GM23248 (cell line): ENCODE measurements around the gene ZC3H12D. TPM values are rescaled to one million over a fixed set of nuclear protein-coding genes. Genes with fewer than 3 reads are reported as not detected.
A peak's percentile ranks its signal among the peaks of the same experiment; 100 is the strongest.

Source experiments
- DNase-seq: peaks from one replicate; pipeline ENCODE4 v3.0.0-alpha.2; 2015
- H2AFZ ChIP-seq: fragments of 200-600 bp; sonication (generic); 2 replicates; pipeline ENCODE4 v1.6.1; 2016; ENCODE audit warnings: antibody characterized with exemption
- H3F3A ChIP-seq: fragments of 200-600 bp; sonication (generic); 2 replicates; pipeline ENCODE4 v1.6.1; 2016; ENCODE audit warnings: mild to moderate bottlenecking, antibody characterized with exemption, mixed run types; ENCODE audit not compliant: insufficient read depth
- H3K27ac ChIP-seq: fragments of 200-600 bp; sonication (generic); 2 replicates; pipeline ENCODE4 v1.5.1; 2016; ENCODE audit warnings: mild to moderate bottlenecking
- H3K27me3 ChIP-seq: fragments of 200-600 bp; sonication (generic); replicated peaks from 2 replicates; pipeline ENCODE4 v1.6.1; 2016; ENCODE audit warnings: mild to moderate bottlenecking; ENCODE audit not compliant: insufficient read depth
- H3K36me3 ChIP-seq: fragments of 200-600 bp; sonication (generic); 2 replicates; pipeline ENCODE4 v1.6.1; 2016; ENCODE audit warnings: low read depth, mild to moderate bottlenecking
- H3K4me1 ChIP-seq: fragments of 200-600 bp; sonication (generic); 2 replicates; pipeline ENCODE4 v1.6.1; 2016; ENCODE audit warnings: mild to moderate bottlenecking; ENCODE audit not compliant: insufficient read depth
- H3K4me2 ChIP-seq: fragments of 200-600 bp; sonication (generic); one replicate; pipeline ENCODE4 v1.6.1; 2016; ENCODE audit warnings: mild to moderate bottlenecking; ENCODE audit not compliant: unreplicated experiment
- H3K4me3 ChIP-seq: fragments of 200-600 bp; sonication (generic); 2 replicates; pipeline ENCODE4 v1.5.1; 2016; ENCODE audit warnings: mild to moderate bottlenecking
- H3K79me2 ChIP-seq: fragments of 200-600 bp; sonication (generic); 2 replicates; pipeline ENCODE4 v1.6.1; 2016; ENCODE audit warnings: mild to moderate bottlenecking; ENCODE audit not compliant: insufficient read depth
- H3K9ac ChIP-seq: fragments of 200-600 bp; sonication (generic); 2 replicates; pipeline ENCODE4 v1.6.1; 2016; ENCODE audit warnings: mild to moderate bottlenecking
- H3K9me2 ChIP-seq: fragments of 200-600 bp; sonication (generic); 2 replicates; pipeline ENCODE4 v1.6.1; 2016; ENCODE audit warnings: mixed run types, mild to moderate bottlenecking, moderate library complexity; ENCODE audit not compliant: insufficient read depth
- H3K9me3 ChIP-seq: fragments of 200-600 bp; sonication (generic); one replicate; pipeline ENCODE4 v1.6.1; 2017; ENCODE audit warnings: low read depth
- H4K20me1 ChIP-seq: fragments of 200-600 bp; sonication (generic); 2 replicates; pipeline ENCODE4 v1.6.0; 2016; ENCODE audit not compliant: insufficient read depth
- EZH2 ChIP-seq: fragments of 200-600 bp; sonication (generic); IDR thresholded peaks from 2 replicates; pipeline ENCODE4 v1.6.1; 2018; ENCODE audit warnings: antibody characterized with exemption, mild to moderate bottlenecking; ENCODE audit not compliant: insufficient read depth, poor library complexity, severe bottlenecking
- EZH2phosphoT487 ChIP-seq: fragments of 200-600 bp; sonication (generic); IDR thresholded peaks from 2 replicates; pipeline ENCODE4 v1.6.1; 2018; ENCODE audit warnings: antibody characterized with exemption, moderate library complexity, mild to moderate bottlenecking, low read depth; ENCODE audit not compliant: insufficient read depth
- WGBS, 2 experiments: methylation state at CpG; one replicate each; pipeline ENCODE4 v1.1.6; 2015 to 2017; ENCODE audit warnings: low lambda C conversion rate in 2 of 2, low coverage in 1 of 2; ENCODE audit errors: missing lambda C conversion rate in 2 of 2; 5-methylcytosine and 5-hydroxymethylcytosine counted together
- in situ Hi-C: fragments of 300-500 bp; cut with MboI; formaldehyde crosslinking; loops from 2 replicates; pipeline ENCODE4 v1.15.0; 2020
- polyA plus RNA-seq: library from polyadenylated mRNA; unstranded; fragments of >200 nt; fragmentation: Nextera tagmentation; extraction: Ambion mirVana; gene quantifications from 2 replicates; pipeline ENCODE4 v1.2.1, GENCODE V29; 2016
- total RNA-seq: library from RNA; depleted of rRNA; stranded (reverse); fragments of >200 nt; shearing (Covaris generic); gene quantifications from 2 replicates; pipeline ENCODE4 v1.2.3, GENCODE V29; 2014

ZC3H12D gene
- total and polyA plus RNA-seq, 2 experiments from 2014 or later = 0.54 TPM; not detected in 1

- in situ Hi-C loops = loop anchor here (25.0 kb wide), 1 partner anchor 850 kb away; no protein-coding TSS in a partner anchor
- Histone ChIP-seq H3K9me3 (no peaks in the 10 kb centered on the region), H3K4me1 (0 out of 2 replicates have a peak, but pooled peaks cover 4% of the 10 kb centered on the region), H3K36me3 (no peaks in the 10 kb centered on the region), H4K20me1 (no peaks in the 10 kb centered on the region), H3K4me2 (no peak overlapping the region), H3K9ac (no peak overlapping the region), H3K4me3 (no peak overlapping the region), H2AFZ (no peak overlapping the region), H3K27ac (no peak overlapping the region), H3K79me2 (no peaks in the 10 kb centered on the region), H3K27me3 (no peaks in the 10 kb centered on the region), H3F3A (0 out of 2 replicates have a peak, but pooled peaks cover 10% of the 10 kb centered on the region), H3K9me2 (no peaks in the 10 kb centered on the region)
- 97 to 98% methylated on average over 3 of the region's 3 CpGs for WGBS, 2 experiments
- DNase-seq = no peak
- TF ChIP-seq EZH2 (no peak), EZH2phosphoT487 (no peak)
Measured at GRCh38 chr6:149437212-149437611, 47.6 kb downstream of the ZC3H12D start.

- H3F3A ChIP-seq = 0 out of 2 replicates have a peak, but pooled peaks cover 11% of the 10 kb centered on the region
- no peaks in the 10 kb centered on the region for H3K79me2 ChIP-seq
- no peak overlapping the region for H3K4me2 ChIP-seq
- H3K4me3 ChIP-seq = no peak overlapping the region
- H3K9me3 ChIP-seq = no peaks in the 10 kb centered on the region
- H3K9me2 ChIP-seq = no peaks in the 10 kb centered on the region
- H2AFZ ChIP-seq = no peak overlapping the region
- no peak for TF ChIP-seq EZH2
- no peak for TF ChIP-seq EZH2phosphoT487
- no peak overlapping the region for H3K27ac ChIP-seq
- in situ Hi-C loops = loop anchor here (25.0 kb wide), 1 partner anchor 849 kb away; no protein-coding TSS in a partner anchor
- no peak overlapping the region for H3K9ac ChIP-seq
- H3K27me3 ChIP-seq = no peaks in the 10 kb centered on the region
- 82 to 93% methylated on average over 12 of the region's 12 CpGs for WGBS, 2 experiments
- H3K36me3 ChIP-seq = no peaks in the 10 kb centered on the region
- H4K20me1 ChIP-seq = no peaks in the 10 kb centered on the region
- DNase-seq = no peak
- H3K4me1 ChIP-seq = 0 out of 2 replicates have a peak, but pooled peaks cover 7% of the 10 kb centered on the region
Measured at GRCh38 chr6:149436647-149437046, 48.2 kb downstream of the ZC3H12D start.

GRCh38 chr6:149435919-149436586 lies 48.8 kb downstream of the ZC3H12D start:
- no peak overlapping the region for H2AFZ ChIP-seq
- H3K27me3 ChIP-seq = no peaks in the 10 kb centered on the region
- no peak overlapping the region for H3K9ac ChIP-seq
- WGBS, 2 experiments = 87% methylated on average over 13 of the region's 13 CpGs
- TF ChIP-seq EZH2phosphoT487 = no peak
- TF ChIP-seq EZH2 = no peak
- no peak overlapping the region for H3K4me3 ChIP-seq
- no peaks in the 10 kb centered on the region for H3K79me2 ChIP-seq
- no peaks in the 10 kb centered on the region for H3K9me2 ChIP-seq
- no peak overlapping the region for H3K27ac ChIP-seq
- 0 out of 2 replicates have a peak, but pooled peaks cover 10% of the 10 kb centered on the region for H3K4me1 ChIP-seq
- 0 out of 2 replicates have a peak, but pooled peaks cover 11% of the 10 kb centered on the region for H3F3A ChIP-seq
- H3K9me3 ChIP-seq = no peaks in the 10 kb centered on the region
- H3K36me3 ChIP-seq = no peaks in the 10 kb centered on the region
- no peak for DNase-seq
- no peaks in the 10 kb centered on the region for H4K20me1 ChIP-seq
- no peak overlapping the region for H3K4me2 ChIP-seq
- in situ Hi-C loops = loop anchor here (25.0 kb wide), 1 partner anchor 849 kb away; no protein-coding TSS in a partner anchor

- WGBS, 2 experiments = 7 to 11% methylated on average over 1 of the region's 1 CpG
- in situ Hi-C loops = loop anchor here (25.0 kb wide), 1 partner anchor 847 kb away; no protein-coding TSS in a partner anchor
Measured at GRCh38 chr6:149433881-149434280, 50.9 kb downstream of the ZC3H12D start.

More at GRCh38 chr6:149433881-149434280, 50.9 kb downstream of the ZC3H12D start:
- Histone ChIP-seq H3K9me2 (no peaks in the 10 kb centered on the region), H3K4me2 (no peak overlapping the region), H2AFZ (no peak overlapping the region), H3K4me1 (0 out of 2 replicates have a peak, but pooled peaks cover 10% of the 10 kb centered on the region), H3K79me2 (no peaks in the 10 kb centered on the region), H3K27me3 (no peaks in the 10 kb centered on the region), H3K36me3 (no peaks in the 10 kb centered on the region), H3F3A (0 out of 2 replicates have a peak, but pooled peaks cover 11% of the 10 kb centered on the region), H4K20me1 (no peaks in the 10 kb centered on the region), H3K9me3 (no peaks in the 10 kb centered on the region), H3K27ac (no peak overlapping the region), H3K9ac (no peak overlapping the region), H3K4me3 (no peak overlapping the region)
- TF ChIP-seq EZH2phosphoT487 (no peak), EZH2 (no peak)
- peak; percentile 29 for DNase-seq
